Progenitor cell of endocrine pancreas (in vitro differentiated cells): ENCODE measurements around the gene IGF1. TPM values are rescaled to one million over a fixed set of nuclear protein-coding genes. Genes with fewer than 3 reads are reported as not detected.

Experiments
- DNase-seq: peaks from one replicate; pipeline ENCODE4 v3.0.0; 2021; ENCODE audit warnings: low spot score; ENCODE audit not compliant: unreplicated experiment
- H3K27ac Mint-ChIP-seq: 2 replicates; pipeline ENCODE4 v1.8.0; 2021; ENCODE audit warnings: mild to moderate bottlenecking, moderate library complexity, mixed read lengths
- H3K27me3 Mint-ChIP-seq: 2 replicates; pipeline ENCODE4 v1.8.0; 2021; ENCODE audit warnings: mixed read lengths
- H3K36me3 Mint-ChIP-seq: 2 replicates; pipeline ENCODE4 v1.8.0; 2022; ENCODE audit warnings: mixed read lengths; ENCODE audit not compliant: insufficient read depth
- H3K4me1 Mint-ChIP-seq: 2 replicates; pipeline ENCODE4 v1.8.0; 2021; ENCODE audit warnings: low read depth, mixed read lengths
- H3K4me3 Mint-ChIP-seq: 2 replicates; pipeline ENCODE4 v1.8.0; 2021; ENCODE audit warnings: low read depth, mild to moderate bottlenecking, moderate library complexity, mixed read lengths
- H3K9me3 Mint-ChIP-seq: 2 replicates; pipeline ENCODE4 v1.8.0; 2021; ENCODE audit warnings: low read depth, mixed read lengths
- CTCF ChIP-seq: fragments of 200-600 bp; sonication (generic); IDR thresholded peaks from one replicate; pipeline ENCODE4 v1.5.0; 2021; ENCODE audit warnings: antibody characterized with exemption, mild to moderate bottlenecking; ENCODE audit not compliant: unreplicated experiment
- total RNA-seq: library from RNA; stranded (reverse); gene quantifications from 2 replicates; pipeline ENCODE4 v1.2.1, GENCODE V29; 2021

Gene IGF1
- total RNA-seq, 1 donor from 2014 or later: 0.57 TPM

GRCh38 chr12:102376181-102376747 lies 104.1 kb downstream of the IGF1 start:
- peaks cover 15% of the 10 kb centered on the region for H3K9me3 Mint-ChIP-seq
- H3K27ac Mint-ChIP-seq: no peak overlapping the region
- no peak for DNase-seq
- no peak overlapping the region for H3K4me3 Mint-ChIP-seq
- peaks cover 10% of the 10 kb centered on the region for H3K27me3 Mint-ChIP-seq
- H3K4me1 Mint-ChIP-seq: peaks cover 3% of the 10 kb centered on the region
- no peaks in the 10 kb centered on the region for H3K36me3 Mint-ChIP-seq
- TF ChIP-seq CTCF: no peak

GRCh38 chr12:102374190-102374589 lies 106.2 kb downstream of the IGF1 start:
- TF ChIP-seq CTCF: no peak
- H3K27ac Mint-ChIP-seq: no peak overlapping the region
- peaks cover 3% of the 10 kb centered on the region for H3K4me1 Mint-ChIP-seq
- peaks cover 18% of the 10 kb centered on the region for H3K9me3 Mint-ChIP-seq
- H3K36me3 Mint-ChIP-seq: no peaks in the 10 kb centered on the region
- no peak overlapping the region for H3K4me3 Mint-ChIP-seq
- DNase-seq: no peak
- H3K27me3 Mint-ChIP-seq: peaks cover 4% of the 10 kb centered on the region

GRCh38 chr12:102372087-102372486 lies 108.3 kb downstream of the IGF1 start:
- Mint-ChIP-seq H3K27ac (no peak overlapping the region), H3K9me3 (peaks cover 22% of the 10 kb centered on the region), H3K4me1 (peaks cover 3% of the 10 kb centered on the region), H3K4me3 (no peak overlapping the region), H3K36me3 (no peaks in the 10 kb centered on the region), H3K27me3 (no peaks in the 10 kb centered on the region)
- TF ChIP-seq CTCF: no peak
- DNase-seq: no peak

GRCh38 chr12:102371165-102371564 lies 109.2 kb downstream of the IGF1 start:
- no peaks in the 10 kb centered on the region for H3K36me3 Mint-ChIP-seq
- peaks cover 22% of the 10 kb centered on the region for H3K9me3 Mint-ChIP-seq
- peaks cover 3% of the 10 kb centered on the region for H3K4me1 Mint-ChIP-seq
- no peak for TF ChIP-seq CTCF
- no peak for DNase-seq
- no peak overlapping the region for H3K27ac Mint-ChIP-seq
- peaks cover 5% of the 10 kb centered on the region for H3K27me3 Mint-ChIP-seq
- H3K4me3 Mint-ChIP-seq: no peak overlapping the region

- TF ChIP-seq CTCF: no peak
- H3K9me3 Mint-ChIP-seq: peaks cover 22% of the 10 kb centered on the region
Measured at GRCh38 chr12:102369876-102370275, 110.5 kb downstream of the IGF1 start.

More at GRCh38 chr12:102369876-102370275, 110.5 kb downstream of the IGF1 start:
- no peak for DNase-seq
- H3K27me3 Mint-ChIP-seq: peaks cover 11% of the 10 kb centered on the region
- H3K27ac Mint-ChIP-seq: no peak overlapping the region
- H3K4me3 Mint-ChIP-seq: no peak overlapping the region
- peaks cover 3% of the 10 kb centered on the region for H3K4me1 Mint-ChIP-seq
- H3K36me3 Mint-ChIP-seq: no peaks in the 10 kb centered on the region
